GM12892 (cell line): Measurements from ENCODE around the gene PEX10.

Source experiments
- DNase-seq: peaks from one replicate; pipeline ENCODE4 v3.0.0; 2011; ENCODE audit not compliant: insufficient read length
- FAIRE-seq: peaks from 2 replicates; lab custom pipeline; 2011; peaks lifted over from hg19 to GRCh38; lab: Jason Lieb, UNC
- POLR2A ChIP-seq: IDR thresholded peaks from 2 replicates; pipeline ENCODE4 v1.6.1; 2011; ENCODE audit warnings: low read depth, low read length, control low read depth
- POLR2AphosphoS5 ChIP-seq: IDR thresholded peaks from 2 replicates; pipeline ENCODE4 v1.6.1; 2011; ENCODE audit warnings: low read depth, low read length, control low read depth
- TAF1 ChIP-seq: IDR thresholded peaks from 2 replicates; pipeline ENCODE4 v1.6.1; 2011; ENCODE audit warnings: low read depth, mild to moderate bottlenecking, control low read depth, low read length, borderline replicate concordance

The PEX10 gene

DNA sequence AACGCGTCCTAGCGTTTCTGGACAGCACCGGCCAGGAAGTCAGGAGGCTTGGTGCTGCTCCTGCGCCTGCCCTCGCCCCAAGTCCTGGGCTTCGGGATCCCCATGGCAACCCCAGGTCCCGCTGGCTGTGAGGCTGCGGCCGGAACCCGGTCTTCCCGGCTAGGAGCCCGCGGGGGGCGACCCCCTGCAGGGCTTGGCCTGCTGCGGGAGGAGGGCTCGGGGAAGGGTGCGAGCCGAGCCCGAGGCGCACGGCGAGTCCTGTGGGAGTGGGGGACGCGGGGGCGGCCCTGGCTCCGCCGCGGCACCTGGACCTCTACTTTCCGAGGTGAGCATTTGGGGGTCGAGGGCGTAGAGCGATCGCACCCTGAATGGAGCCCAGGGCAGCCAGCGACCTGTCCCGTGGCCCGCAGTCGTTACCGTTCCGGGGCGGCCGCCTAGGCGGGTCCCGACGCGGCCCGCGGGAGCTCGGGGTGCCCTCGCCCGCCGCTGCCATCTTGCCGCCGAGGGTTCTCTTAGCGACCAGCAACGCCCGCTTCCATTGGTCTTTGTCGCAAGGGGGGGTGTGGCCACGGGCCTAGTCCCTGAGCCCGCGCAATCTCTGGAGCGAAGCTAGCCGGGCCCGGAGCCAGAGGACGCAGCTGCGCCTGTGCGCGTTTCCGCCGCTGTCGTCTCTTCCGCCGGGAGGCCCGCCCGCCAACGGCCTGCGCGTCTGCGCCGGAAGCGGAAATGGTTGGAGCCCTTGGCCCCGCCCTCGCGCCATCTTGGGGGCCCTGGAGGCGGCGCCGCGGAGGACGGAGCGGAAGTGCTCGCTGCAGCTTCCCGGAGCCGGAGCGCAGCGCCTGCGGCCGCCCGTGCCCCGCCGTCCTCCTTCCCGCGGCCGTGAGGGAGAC lies 21.1 kb downstream of the PEX10 start, which contains the start of the genes MORN1 and RER1:
Gene MORN1 (minus strand): TSS at position 514 of the 890 bp plus-strand sequence. CDS start 21 bp downstream, at position 493.
Gene RER1 (plus strand): TSS at position 801 of the 890 bp plus-strand sequence. CDS start 3,950 bp downstream, outside the sequence.
- TF ChIP-seq POLR2A = peak; percentile 91; the same call in 1 of the 2 replicates
- TF ChIP-seq TAF1 = no peak; the same call in 1 of the 2 replicates
- peak; percentile 75 for TF ChIP-seq POLR2AphosphoS5
- peak; percentile 99 for DNase-seq
- FAIRE-seq = peak; percentile 97

DNA sequence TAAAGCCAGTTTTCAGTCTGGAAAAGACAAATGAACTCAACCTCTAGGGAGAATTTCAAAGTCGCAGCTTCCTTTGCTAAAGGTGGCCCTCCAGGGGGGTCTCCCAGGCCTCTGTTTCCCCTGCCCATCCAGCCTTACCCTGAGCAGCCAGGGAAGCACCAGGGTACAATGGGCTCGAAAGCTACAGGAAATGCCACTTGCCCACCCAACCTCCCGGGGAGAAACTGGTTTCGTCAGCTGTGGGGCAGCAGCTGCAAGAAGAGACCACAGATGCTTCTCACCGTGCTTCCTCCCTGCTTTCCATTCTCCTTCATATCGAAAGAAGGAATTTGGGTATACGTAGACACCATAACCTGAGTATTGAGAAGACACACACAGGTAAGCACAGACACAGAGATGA lies 22.7 kb downstream of the PEX10 start:
- no peak for FAIRE-seq
- DNase-seq = no peak
- TF ChIP-seq POLR2AphosphoS5 (no peak), TAF1 (no peak)

DNA sequence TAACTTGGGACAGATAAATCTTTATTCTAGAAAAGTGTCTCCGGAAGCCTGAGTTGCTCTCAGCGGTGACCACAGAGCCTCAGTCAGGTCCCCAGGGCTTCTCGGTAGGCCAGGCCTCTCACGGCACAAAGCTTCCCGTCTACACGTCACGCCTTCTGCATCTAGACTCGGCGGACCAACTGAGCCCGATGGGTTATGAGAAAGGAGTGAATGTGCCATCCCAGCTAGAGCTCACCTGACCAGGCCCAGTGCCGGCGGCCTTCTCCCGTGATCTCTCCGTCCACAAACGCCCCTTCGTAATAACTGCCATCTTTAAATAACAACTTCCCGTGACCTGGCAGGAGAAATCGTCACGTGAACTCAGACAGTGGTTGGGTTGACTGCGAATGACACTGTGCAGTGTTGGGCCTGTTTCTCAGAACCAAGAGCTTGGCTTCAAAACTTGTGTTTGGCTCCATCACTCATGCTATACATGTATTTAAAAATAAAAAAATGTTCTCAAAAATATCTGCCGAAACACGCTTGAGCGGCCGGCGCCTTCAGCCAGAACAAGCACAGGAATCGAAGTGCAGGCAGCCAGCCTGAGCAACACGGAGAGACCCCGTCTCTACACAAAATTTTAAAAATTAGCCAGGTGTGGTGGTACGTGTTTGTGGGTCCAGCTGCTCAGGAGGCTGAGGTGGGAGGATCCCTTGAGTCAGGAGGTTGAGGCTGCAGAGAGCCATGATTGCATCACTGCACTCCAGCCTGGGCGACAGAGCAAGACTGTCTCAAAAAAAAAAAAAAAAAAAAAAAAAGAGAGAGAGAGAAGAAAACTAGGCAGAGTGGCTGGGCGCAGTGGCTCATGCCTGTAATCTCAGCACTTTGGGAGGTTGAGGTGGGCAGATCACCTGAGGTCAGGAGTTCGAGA lies 24.1 kb downstream of the PEX10 start:
- no peak for TF ChIP-seq POLR2AphosphoS5
- no peak for TF ChIP-seq TAF1
- no peak for TF ChIP-seq POLR2A
- FAIRE-seq = no peak
- no peak for DNase-seq

DNA sequence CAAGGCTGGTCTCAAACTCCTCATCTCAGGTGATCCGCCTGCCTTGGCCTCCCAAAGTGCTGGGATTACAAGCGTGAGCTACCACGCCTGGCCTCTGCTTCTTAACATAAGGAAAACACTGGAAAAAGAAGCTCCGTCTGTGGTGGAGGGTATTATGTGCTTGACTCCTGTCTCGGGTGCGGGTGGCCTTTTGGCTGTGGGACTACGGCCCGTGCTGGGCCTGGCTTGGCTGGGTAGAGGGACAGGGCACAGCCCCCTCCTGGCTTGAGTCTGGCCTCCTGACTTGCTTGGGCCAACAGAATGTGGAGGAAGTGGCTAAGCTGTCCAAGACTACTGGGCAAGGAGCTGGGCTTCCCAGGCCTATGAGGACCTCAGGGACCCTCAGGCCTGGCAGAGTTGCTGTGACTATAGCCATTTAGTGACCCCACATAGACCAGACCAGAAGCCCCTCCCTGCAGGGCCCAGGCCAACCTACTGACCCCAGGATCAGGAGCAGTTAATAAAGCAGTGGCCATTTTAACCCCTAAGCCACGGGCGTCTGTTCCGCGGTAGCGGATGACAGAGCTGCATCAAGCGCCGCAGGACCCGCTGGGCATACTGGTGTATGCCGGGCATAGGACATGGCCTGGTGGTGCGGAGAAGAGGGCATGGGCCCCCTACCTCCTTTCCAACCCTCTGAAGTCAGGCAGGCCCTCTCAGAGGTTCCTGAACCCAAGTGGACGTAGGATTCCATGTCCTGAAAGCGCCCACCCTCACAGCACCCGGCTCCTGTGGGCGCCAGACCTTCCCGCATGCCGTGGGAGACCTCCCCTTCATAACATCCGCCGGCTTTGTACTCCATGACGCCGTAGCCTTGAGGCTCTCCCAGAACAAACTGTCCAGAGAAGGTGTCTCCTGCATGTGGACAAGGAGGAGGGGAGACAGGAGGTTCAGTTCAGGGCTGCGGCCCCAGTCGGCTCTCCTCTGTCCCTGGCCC lies 25.4 kb downstream of the PEX10 start:
- DNase-seq = no peak
- no peak for FAIRE-seq
- no peak for TF ChIP-seq POLR2AphosphoS5

DNA sequence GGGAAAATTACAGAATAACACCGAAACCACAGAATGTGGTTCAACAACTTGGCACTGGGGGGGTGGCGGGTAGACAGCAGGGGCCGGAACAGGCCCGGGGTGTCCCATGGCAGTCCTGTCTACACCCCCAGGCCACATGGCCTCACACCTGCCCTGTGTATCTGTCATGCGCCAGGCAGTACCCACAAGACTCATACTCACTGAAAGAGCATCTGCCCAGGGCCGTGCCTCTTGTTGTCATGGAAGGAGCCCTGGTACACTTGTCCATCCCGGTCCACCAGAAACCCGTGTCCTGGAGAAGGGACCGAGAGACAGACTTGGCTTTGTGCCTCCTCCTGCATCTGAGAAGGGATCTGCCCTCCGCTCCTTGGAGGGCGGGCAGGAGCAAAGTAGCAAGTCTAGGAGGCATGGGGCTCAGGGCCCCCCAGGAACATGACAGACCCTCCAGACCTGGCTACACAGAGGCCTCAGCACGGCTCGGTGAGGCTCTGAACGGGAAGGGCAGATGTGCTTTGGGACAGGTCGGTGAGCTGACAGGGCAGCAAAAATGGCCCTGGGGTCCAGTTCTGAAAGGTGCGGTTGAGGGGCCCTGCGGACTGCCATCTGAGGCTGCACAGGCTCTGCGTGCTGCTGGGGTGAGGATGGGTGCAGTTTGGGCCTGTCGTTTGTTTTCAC lies 26.6 kb downstream of the PEX10 start:
- FAIRE-seq (no peak), DNase-seq (no peak)
- TF ChIP-seq POLR2A (no peak), POLR2AphosphoS5 (no peak), TAF1 (no peak)

DNA sequence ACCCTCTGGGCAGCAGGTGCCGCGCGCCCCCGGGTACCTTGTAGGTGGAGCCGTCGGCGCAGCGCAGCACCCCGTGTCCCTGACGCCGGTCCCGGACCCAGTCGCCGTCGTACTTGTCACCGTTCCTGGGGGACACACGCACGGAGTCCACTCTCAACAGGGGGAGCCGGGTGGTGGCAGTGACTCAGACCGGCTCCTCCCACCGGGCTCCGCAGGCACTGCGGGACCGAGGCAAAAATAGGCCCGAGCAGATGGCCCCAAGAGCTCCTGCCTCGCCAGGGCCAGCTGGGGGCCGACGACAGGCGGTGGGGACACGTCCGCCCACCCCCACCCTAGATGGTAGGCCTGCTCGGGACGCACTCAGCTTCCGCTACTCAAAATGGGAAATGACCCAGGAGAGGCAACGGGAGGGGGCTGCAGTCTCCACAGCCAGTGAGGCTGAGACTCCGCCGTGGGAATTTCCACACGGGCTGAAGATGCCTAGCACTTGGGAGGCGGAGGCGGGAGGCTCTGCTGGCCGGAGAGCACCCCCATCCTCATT lies 27.4 kb downstream of the PEX10 start:
- TF ChIP-seq POLR2AphosphoS5 (no peak), POLR2A (no peak), TAF1 (no peak)

DNA sequence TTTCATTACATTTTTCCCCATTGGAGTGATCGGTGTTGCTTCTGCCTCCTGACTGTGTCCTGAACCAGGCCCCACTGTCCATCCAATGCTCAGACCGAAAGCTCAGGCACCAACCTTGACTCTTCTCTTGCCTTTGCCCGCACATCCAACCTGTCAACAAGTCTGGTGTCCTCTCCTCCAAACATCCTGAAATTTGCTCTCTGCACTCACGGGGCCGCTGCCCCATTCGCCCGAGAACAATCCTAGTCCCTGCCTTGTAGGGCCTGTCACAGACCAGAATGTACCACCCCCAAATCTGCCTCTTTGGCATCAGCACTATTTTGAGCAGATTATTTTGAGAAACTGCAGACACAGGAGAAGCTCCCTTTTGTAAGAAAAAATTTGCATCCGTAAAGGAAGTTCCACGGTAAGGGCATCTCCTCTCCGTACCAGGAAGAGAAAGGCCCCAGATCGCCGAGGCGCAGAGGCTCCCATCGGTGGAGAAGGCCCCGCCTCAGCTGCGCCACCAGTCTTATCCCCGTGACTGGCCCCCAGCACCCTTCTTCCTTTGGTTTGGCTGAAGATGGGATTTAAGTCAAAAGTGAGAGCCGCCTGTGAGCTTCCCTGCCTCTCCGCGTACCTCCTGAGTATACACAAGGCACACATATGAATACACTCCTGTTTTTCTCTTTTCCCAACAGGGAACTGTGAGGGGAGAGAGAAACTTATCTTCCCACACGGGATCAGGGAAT lies 28.1 kb downstream of the PEX10 start:
- TF ChIP-seq TAF1 (no peak), POLR2AphosphoS5 (no peak), POLR2A (no peak)
- FAIRE-seq = no peak
- no peak for DNase-seq

More for the DNA sequence above, 27.4 kb downstream of the PEX10 start:
- no peak for FAIRE-seq
- no peak for DNase-seq

DNA sequence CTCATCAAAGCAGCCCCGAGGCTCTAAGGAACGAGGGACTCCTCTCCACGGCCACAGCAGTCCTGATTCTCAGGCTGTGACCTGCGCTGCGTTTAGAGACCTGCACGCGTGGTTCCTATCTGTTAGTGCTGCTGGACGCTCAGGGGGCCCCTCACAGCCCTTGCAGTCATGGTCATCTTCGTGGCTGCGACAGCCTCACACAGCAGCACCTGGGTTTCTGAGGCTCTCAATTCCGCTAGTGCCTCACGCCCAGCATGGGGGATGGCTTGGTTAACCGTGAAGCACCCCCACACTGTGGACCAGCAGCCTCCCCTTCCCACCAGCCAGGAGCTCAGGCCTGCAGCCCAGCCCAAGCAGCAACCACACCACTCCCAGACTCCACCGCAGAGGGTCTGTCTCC lies 28.8 kb downstream of the PEX10 start:
- FAIRE-seq (no peak), DNase-seq (no peak)
- TF ChIP-seq POLR2AphosphoS5 (no peak), POLR2A (no peak), TAF1 (no peak)

DNA sequence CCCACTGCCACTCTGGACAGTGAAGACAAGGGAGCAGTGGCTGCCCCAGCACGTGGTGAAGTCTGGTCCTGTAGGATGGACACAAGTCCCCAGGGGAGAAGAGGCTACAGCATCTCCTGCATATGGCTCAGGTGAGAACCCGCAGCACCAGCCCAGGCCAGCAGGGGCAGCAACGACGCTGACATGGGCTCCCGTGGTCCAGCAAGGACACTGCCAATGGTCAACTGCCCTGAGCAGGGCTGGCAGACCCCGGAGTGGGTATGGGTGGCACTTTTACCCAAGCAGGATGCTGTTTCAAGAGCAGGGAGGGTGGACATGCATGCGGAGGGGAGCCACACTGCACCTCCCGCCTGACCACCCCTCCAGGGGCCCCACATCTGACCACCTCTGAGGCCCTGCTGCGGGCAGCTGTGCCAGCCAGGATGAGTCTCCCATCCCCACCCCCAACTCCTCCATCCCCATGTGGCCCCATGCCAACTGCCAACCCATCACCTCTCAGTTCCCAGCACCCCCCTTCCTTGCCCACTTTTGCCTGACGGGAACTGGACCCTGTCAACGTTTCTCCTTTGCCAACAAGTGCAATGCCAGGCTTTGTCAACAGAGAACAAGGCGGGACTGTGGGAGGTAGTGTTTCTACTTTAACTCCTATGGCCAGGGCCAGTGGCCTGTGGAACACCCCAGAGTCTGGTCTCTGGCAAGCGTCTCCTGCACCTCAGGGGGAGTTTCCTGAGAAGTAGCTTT lies 29.6 kb downstream of the PEX10 start:
- TF ChIP-seq POLR2A (no peak), TAF1 (no peak), POLR2AphosphoS5 (no peak)
- DNase-seq = no peak
- FAIRE-seq = no peak
